Measurements from ENCODE around the gene CLDN5. TPM values are rescaled to one million over a fixed set of nuclear protein-coding genes. Genes with fewer than 3 reads are reported as not detected.

The CLDN5 gene
- total and polyA plus RNA-seq, 4 donors: 4.0 to 69.2 (median 24.1) TPM

DNA sequence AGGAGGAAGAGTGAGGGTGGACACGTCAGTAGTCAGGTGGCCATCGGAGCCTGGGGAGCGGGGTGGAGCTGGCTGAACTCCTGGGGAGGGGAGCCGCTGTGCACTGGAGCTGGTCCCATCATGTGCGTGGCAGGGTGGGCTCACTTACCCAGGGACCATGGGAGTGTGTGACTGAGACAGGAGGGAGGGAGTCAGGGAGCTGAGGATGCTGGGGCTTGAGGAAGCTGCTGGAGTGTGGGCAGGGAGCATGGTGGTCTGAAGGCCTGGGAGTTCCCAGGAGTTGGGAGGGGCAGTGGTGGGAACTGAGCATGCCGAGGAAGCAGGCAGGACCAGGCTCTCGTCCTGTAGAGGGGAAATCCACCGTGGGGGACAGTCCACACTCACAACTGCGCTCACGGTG is 18.0 kb downstream of the CLDN5 start:
- intact Hi-C loops (cut with DNase I): no loop called here

DNA sequence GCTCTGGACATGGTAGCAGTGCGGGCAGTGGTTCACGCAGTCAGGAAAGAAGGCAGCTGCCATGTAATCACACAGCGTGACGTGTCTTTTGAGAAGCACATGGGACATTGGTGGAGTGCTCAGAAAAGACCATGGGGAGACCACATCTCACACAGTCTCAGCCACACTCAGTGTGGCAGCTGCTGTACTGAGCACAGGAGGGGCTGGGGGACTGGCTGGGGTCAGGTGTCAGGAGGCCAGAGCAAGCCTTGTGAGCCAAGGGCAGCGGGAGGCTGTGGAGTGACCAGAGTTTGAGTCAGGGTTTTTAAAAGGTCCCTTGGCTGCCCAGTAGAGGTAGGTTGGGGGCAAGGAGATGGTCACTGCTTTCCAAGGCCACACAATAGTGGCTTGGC is 18.5 kb downstream of the CLDN5 start:
- intact Hi-C loops (cut with DNase I): no loop called here
- Histone ChIP-seq H3K36me3 (ENCODE audit: control insufficient read depth in 1 of 2, insufficient read depth in 2 of 2, low read length in 1 of 2) (no peaks in the 10 kb centered on the region), H3K4me1 (ENCODE audit: control insufficient read depth in 1 of 2, insufficient read depth in 2 of 2, low read length in 2 of 2) (no peaks in the 10 kb centered on the region), H3K27ac (ENCODE audit: low read depth in 1 of 2, low read length in 2 of 2) (no peak overlapping the region), H3K27me3 (ENCODE audit: control insufficient read depth in 1 of 2, insufficient read depth in 2 of 2, low read length in 1 of 2) (no peaks in the 10 kb centered on the region), H3K9me3 (ENCODE audit: control insufficient read depth, low read length) (no peaks in the 10 kb centered on the region), H3K4me3 (ENCODE audit: low read length in 2 of 2) (no peak overlapping the region)
- ATAC-seq (ENCODE audit: low FRiP score) (no peak), DNase-seq (no peak)
- WGBS, 2 donors: 96 to 98% methylated on average over 5 of the region's 5 CpGs

More for the DNA sequence above, 18.0 kb downstream of the CLDN5 start:
- ATAC-seq (ENCODE audit: low FRiP score) (no peak), DNase-seq (no peak)
- Histone ChIP-seq H3K27me3 (ENCODE audit: control insufficient read depth in 1 of 2, insufficient read depth in 2 of 2, low read length in 1 of 2) (no peaks in the 10 kb centered on the region), H3K4me3 (ENCODE audit: low read length in 2 of 2) (no peak overlapping the region), H3K36me3 (ENCODE audit: control insufficient read depth in 1 of 2, insufficient read depth in 2 of 2, low read length in 1 of 2) (no peaks in the 10 kb centered on the region), H3K27ac (ENCODE audit: low read depth in 1 of 2, low read length in 2 of 2) (no peak overlapping the region), H3K4me1 (ENCODE audit: control insufficient read depth in 1 of 2, insufficient read depth in 2 of 2, low read length in 2 of 2) (no peaks in the 10 kb centered on the region), H3K9me3 (ENCODE audit: control insufficient read depth, low read length) (no peaks in the 10 kb centered on the region)
- 82 to 90% methylated on average over 10 of the region's 10 CpGs for WGBS, 2 donors

- Histone ChIP-seq H3K27ac (ENCODE audit: low read depth in 1 of 2, low read length in 2 of 2) (no peak overlapping the region), H3K4me1 (ENCODE audit: control insufficient read depth in 1 of 2, insufficient read depth in 2 of 2, low read length in 2 of 2) (no peaks in the 10 kb centered on the region), H3K36me3 (ENCODE audit: control insufficient read depth in 1 of 2, insufficient read depth in 2 of 2, low read length in 1 of 2) (no peaks in the 10 kb centered on the region), H3K4me3 (ENCODE audit: low read length in 2 of 2) (no peak overlapping the region), H3K9me3 (ENCODE audit: control insufficient read depth, low read length) (no peaks in the 10 kb centered on the region), H3K27me3 (ENCODE audit: control insufficient read depth in 1 of 2, insufficient read depth in 2 of 2, low read length in 1 of 2) (no peaks in the 10 kb centered on the region)
- 88 to 95% methylated on average over 18 of the region's 18 CpGs for WGBS, 2 donors
- ATAC-seq (ENCODE audit: low FRiP score) (no peak), DNase-seq (no peak)
- intact Hi-C loops (cut with DNase I): no loop called here
Measured at GRCh38 chr22:19504900-19505734, 19.1 kb downstream of the CLDN5 start.

- Histone ChIP-seq H3K27ac (ENCODE audit: low read depth in 1 of 2, low read length in 2 of 2) (no peak overlapping the region), H3K36me3 (ENCODE audit: control insufficient read depth in 1 of 2, insufficient read depth in 2 of 2, low read length in 1 of 2) (no peaks in the 10 kb centered on the region), H3K27me3 (ENCODE audit: control insufficient read depth in 1 of 2, insufficient read depth in 2 of 2, low read length in 1 of 2) (no peaks in the 10 kb centered on the region), H3K9me3 (ENCODE audit: control insufficient read depth, low read length) (no peaks in the 10 kb centered on the region), H3K4me1 (ENCODE audit: control insufficient read depth in 1 of 2, insufficient read depth in 2 of 2, low read length in 2 of 2) (no peaks in the 10 kb centered on the region), H3K4me3 (ENCODE audit: low read length in 2 of 2) (no peak overlapping the region)
- intact Hi-C loops (cut with DNase I): no loop called here
- WGBS, 2 donors: 91 to 93% methylated on average over 9 of the region's 9 CpGs
- ATAC-seq (ENCODE audit: low FRiP score) (no peak), DNase-seq (no peak)
Measured at GRCh38 chr22:19503869-19504268, 20.3 kb downstream of the CLDN5 start.

GRCh38 chr22:19503367-19503766 is 20.8 kb downstream of the CLDN5 start:
- intact Hi-C loops (cut with DNase I): no loop called here
- no peaks in the 10 kb centered on the region for H3K4me1 ChIP-seq (ENCODE audit: control insufficient read depth in 1 of 2, insufficient read depth in 2 of 2, low read length in 2 of 2)
- no peaks in the 10 kb centered on the region for H3K27me3 ChIP-seq (ENCODE audit: control insufficient read depth in 1 of 2, insufficient read depth in 2 of 2, low read length in 1 of 2)
- H3K9me3 ChIP-seq (ENCODE audit: control insufficient read depth, low read length): no peaks in the 10 kb centered on the region
- no peak overlapping the region for H3K27ac ChIP-seq (ENCODE audit: low read depth in 1 of 2, low read length in 2 of 2)
- no peak for DNase-seq
- 87% methylated on average over 7 of the region's 7 CpGs for WGBS, 2 donors
- H3K36me3 ChIP-seq (ENCODE audit: control insufficient read depth in 1 of 2, insufficient read depth in 2 of 2, low read length in 1 of 2): no peaks in the 10 kb centered on the region
- ATAC-seq (ENCODE audit: low FRiP score): no peak
- H3K4me3 ChIP-seq (ENCODE audit: low read length in 2 of 2): no peak overlapping the region

GRCh38 chr22:19501897-19502447 is 22.2 kb downstream of the CLDN5 start:
- Histone ChIP-seq H3K27ac (ENCODE audit: low read depth in 1 of 2, low read length in 2 of 2) (no peak overlapping the region), H3K4me1 (ENCODE audit: control insufficient read depth in 1 of 2, insufficient read depth in 2 of 2, low read length in 2 of 2) (no peaks in the 10 kb centered on the region), H3K9me3 (ENCODE audit: control insufficient read depth, low read length) (no peaks in the 10 kb centered on the region), H3K27me3 (ENCODE audit: control insufficient read depth in 1 of 2, insufficient read depth in 2 of 2, low read length in 1 of 2) (no peaks in the 10 kb centered on the region), H3K36me3 (ENCODE audit: control insufficient read depth in 1 of 2, insufficient read depth in 2 of 2, low read length in 1 of 2) (no peaks in the 10 kb centered on the region), H3K4me3 (ENCODE audit: low read length in 2 of 2) (no peak overlapping the region)
- intact Hi-C loops (cut with DNase I): no loop called here
- ATAC-seq (ENCODE audit: low FRiP score): no peak
- WGBS, 2 donors: 88 to 90% methylated on average over 3 of the region's 3 CpGs
- DNase-seq: no peak

DNA sequence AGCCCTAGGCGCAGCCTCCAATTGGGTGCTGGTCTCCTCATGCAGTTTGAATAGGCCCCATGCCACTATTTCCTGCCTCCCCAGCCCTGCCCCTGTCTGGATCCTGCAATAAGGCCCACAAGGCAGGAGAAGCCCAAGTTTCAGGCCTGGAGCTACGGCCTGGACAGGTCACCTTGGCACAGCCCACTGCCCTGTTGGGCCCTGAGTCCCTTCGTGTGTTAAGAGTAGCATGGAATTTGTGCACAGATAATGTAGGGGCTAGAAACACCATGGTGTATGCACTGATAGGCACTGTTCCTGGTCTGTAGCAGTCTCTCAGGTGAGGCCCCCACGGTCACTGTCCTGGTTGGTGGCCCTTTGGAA is 24.3 kb downstream of the CLDN5 start:
- H3K9me3 ChIP-seq (ENCODE audit: control insufficient read depth, low read length): no peaks in the 10 kb centered on the region
- DNase-seq (no peak), ATAC-seq (ENCODE audit: low FRiP score) (no peak)
- intact Hi-C loops (cut with DNase I): no loop called here
- no peak overlapping the region for H3K27ac ChIP-seq (ENCODE audit: low read depth in 1 of 2, low read length in 2 of 2)
- 97 to 99% methylated on average over 4 of the region's 4 CpGs for whole genome bisulfite sequencing, 2 donors
- H3K27me3 ChIP-seq (ENCODE audit: control insufficient read depth in 1 of 2, insufficient read depth in 2 of 2, low read length in 1 of 2): no peaks in the 10 kb centered on the region
- no peaks in the 10 kb centered on the region for H3K4me1 ChIP-seq (ENCODE audit: control insufficient read depth in 1 of 2, insufficient read depth in 2 of 2, low read length in 2 of 2)
- no peaks in the 10 kb centered on the region for H3K36me3 ChIP-seq (ENCODE audit: control insufficient read depth in 1 of 2, insufficient read depth in 2 of 2, low read length in 1 of 2)
- H3K4me3 ChIP-seq (ENCODE audit: low read length in 2 of 2): no peak overlapping the region

DNA sequence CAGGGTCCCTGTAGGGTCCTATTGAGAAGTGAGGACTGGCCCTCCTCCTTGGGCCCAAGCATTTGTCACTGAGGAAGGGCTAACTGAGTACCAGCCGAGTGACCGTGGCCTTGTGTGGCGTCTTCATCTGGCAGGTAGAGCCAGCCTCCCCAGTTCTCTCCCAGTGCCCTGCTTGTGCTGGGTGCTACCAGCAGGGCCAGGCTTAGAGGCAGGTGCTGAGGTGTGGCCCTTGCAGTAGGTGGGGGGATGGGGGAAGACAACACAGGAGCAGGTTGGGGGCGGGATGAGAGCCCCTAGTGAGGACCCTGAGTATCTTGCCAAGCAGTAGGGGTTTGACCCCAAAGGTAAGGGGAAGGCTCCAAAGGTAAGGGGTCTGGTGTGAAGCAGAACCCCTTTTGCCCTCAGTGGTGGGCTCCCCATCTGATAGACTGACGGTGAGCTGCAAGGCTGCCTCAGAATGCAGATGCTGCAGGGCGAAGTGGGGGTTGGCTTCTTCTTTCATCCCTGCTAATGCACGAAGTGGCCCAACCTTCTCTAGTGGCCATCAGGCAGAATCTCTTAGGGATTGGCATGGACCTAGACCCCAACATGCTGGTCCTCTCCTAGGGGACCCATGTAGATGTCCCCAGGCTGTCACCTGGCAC is 24.9 kb downstream of the CLDN5 start:
- no peak for ATAC-seq (ENCODE audit: low FRiP score)
- H3K27me3 ChIP-seq (ENCODE audit: control insufficient read depth in 1 of 2, insufficient read depth in 2 of 2, low read length in 1 of 2): no peaks in the 10 kb centered on the region
- DNase-seq: no peak
- H3K27ac ChIP-seq (ENCODE audit: low read depth in 1 of 2, low read length in 2 of 2): no peak overlapping the region
- H3K36me3 ChIP-seq (ENCODE audit: control insufficient read depth in 1 of 2, insufficient read depth in 2 of 2, low read length in 1 of 2): no peaks in the 10 kb centered on the region
- 92 to 97% methylated on average over 7 of the region's 7 CpGs for WGBS, 2 donors
- H3K9me3 ChIP-seq (ENCODE audit: control insufficient read depth, low read length): no peaks in the 10 kb centered on the region
- intact Hi-C loops (cut with DNase I): no loop called here
- no peaks in the 10 kb centered on the region for H3K4me1 ChIP-seq (ENCODE audit: control insufficient read depth in 1 of 2, insufficient read depth in 2 of 2, low read length in 2 of 2)
- no peak overlapping the region for H3K4me3 ChIP-seq (ENCODE audit: low read length in 2 of 2)

DNA sequence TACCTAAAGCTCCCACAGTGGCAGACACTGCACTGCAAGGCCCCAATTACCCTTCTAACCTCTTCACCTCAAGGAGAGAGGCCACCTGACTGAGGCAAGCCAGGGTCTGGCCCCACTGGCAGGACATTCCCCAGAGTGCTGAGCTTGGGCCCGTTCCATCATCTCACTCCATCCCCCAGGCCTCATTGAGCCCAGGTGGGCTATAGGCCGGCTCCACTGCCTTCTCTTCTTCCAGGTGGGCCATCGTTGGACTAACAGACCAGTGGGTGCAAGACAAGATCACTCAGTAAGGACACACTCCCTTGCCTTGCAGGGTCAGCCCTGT is 25.4 kb downstream of the CLDN5 start:
- H3K27me3 ChIP-seq (ENCODE audit: control insufficient read depth in 1 of 2, insufficient read depth in 2 of 2, low read length in 1 of 2): no peaks in the 10 kb centered on the region
- DNase-seq (no peak), ATAC-seq (ENCODE audit: low FRiP score) (no peak)
- no peak overlapping the region for H3K27ac ChIP-seq (ENCODE audit: low read depth in 1 of 2, low read length in 2 of 2)
- WGBS, 2 donors: 94 to 95% methylated on average over 3 of the region's 3 CpGs
- no peaks in the 10 kb centered on the region for H3K9me3 ChIP-seq (ENCODE audit: control insufficient read depth, low read length)
- H3K4me3 ChIP-seq (ENCODE audit: low read length in 2 of 2): no peak overlapping the region
- no peaks in the 10 kb centered on the region for H3K4me1 ChIP-seq (ENCODE audit: control insufficient read depth in 1 of 2, insufficient read depth in 2 of 2, low read length in 2 of 2)
- intact Hi-C loops (cut with DNase I): no loop called here
- no peaks in the 10 kb centered on the region for H3K36me3 ChIP-seq (ENCODE audit: control insufficient read depth in 1 of 2, insufficient read depth in 2 of 2, low read length in 1 of 2)
